Transverse colon (tissue), 4 donors: ENCODE measurements around the gene ARL4A.

Experiments
- CTCF ChIP-seq, 5 experiments: fragments of 200-600 bp in 3 of 5; fragments of 450-650 bp in 2 of 5; sonication (generic) in 3 of 5; IDR thresholded peaks; 1 replicate in 2 of 5; 2 replicates in 3 of 5; pipeline ENCODE4 v1.5.1; 2016 to 2017; ENCODE audit warnings: antibody characterized with exemption in 5 of 5, inconsistent platforms in 3 of 5, mild to moderate bottlenecking in 2 of 5, moderate library complexity in 1 of 5
- EP300 ChIP-seq: sonication (generic); formaldehyde crosslinking; IDR thresholded peaks from one replicate; pipeline ENCODE4 v1.6.1; 2017; ENCODE audit warnings: antibody characterized with exemption, low read depth
- POLR2A ChIP-seq: fragments of 450-650 bp; IDR thresholded peaks from one replicate; pipeline ENCODE4 v1.6.1; 2016; ENCODE audit warnings: antibody characterized with exemption, mild to moderate bottlenecking, moderate library complexity
- POLR2AphosphoS5 ChIP-seq, 3 donors: sonication (generic); formaldehyde crosslinking; IDR thresholded peaks; one replicate each; pipeline ENCODE4 v1.6.1; 2016; ENCODE audit warnings: antibody characterized with exemption in 3 of 3

GRCh38 chr7:12716722-12717121, 29.3 kb downstream of the ARL4A start:
- TF ChIP-seq EP300 (no peak), CTCF (IDR thresholded peaks at IDR 0.05) (no peak), POLR2A (no peak), POLR2AphosphoS5 (IDR thresholded peaks at IDR 0.05) (no peak)
